ENCODE results near the gene LRRC36. TPM values are rescaled to one million over a fixed set of nuclear protein-coding genes. Genes with fewer than 3 reads are reported as not detected.
A peak's percentile ranks its signal among the peaks of the same experiment; 100 is the strongest.

Gene LRRC36
- total and polyA plus RNA-seq, 9 of the 15 experiments (the other 6 are each of a cell fraction or from before 2014, with no cell fraction given), result 0.09 to 0.40 (median 0.17) TPM; not detected in 1

DNA sequence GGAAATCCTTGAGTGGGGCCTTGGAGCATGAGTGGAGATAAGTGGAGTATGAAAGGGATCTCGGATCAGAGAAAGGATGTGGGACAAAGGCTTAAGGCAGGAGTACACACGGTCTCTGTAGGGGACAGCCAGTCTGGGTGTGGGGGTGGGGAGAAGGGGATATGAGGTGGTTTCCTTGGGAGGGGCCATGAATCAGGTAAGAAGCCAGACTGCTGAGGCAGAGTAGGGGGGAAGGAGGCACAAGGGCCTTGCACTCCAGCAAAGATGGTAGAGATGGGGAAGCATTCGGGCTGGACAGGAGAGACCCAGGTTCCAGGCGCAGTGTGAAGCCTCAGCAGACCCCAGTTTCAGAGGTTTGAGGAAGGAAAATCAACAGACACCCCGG, 105.9 kb downstream of the LRRC36 start:
- Histone ChIP-seq H3K9me3 (replicated peaks; ENCODE audit: control insufficient read depth, insufficient read depth, low read depth, low read length) (no peaks in the 10 kb centered on the region), H4K20me1 (replicated peaks; ENCODE audit: control insufficient read depth, insufficient read depth, low read length) (peaks cover 13% of the 10 kb centered on the region; the same call in 1 of the 2 replicates), H3K9ac (ENCODE audit: insufficient read depth in 1 of 2, low read depth in 2 of 2, low read length in 2 of 2) (0 out of 4 replicates have a peak overlapping the region, but pooled peaks of 1 of the 2 experiments have one; percentile 68), H3K4me3 (no peak overlapping the region), H3K4me1 (replicated peaks in 1 of 2; ENCODE audit: control insufficient read depth in 2 of 2, insufficient read depth in 2 of 2, low read length in 2 of 2) (peaks cover 6 to 39% of the 10 kb centered on the region in 2 experiments; a peak in 3 of 5 replicates), H3K27ac (ENCODE audit: extremely low read depth, low read depth, low read length) (no peak overlapping the region), H2AFZ (ENCODE audit: low read depth, low read length) (no peak overlapping the region), H3K36me3 (ENCODE audit: control insufficient read depth, insufficient read depth, low read length) (peaks cover 6% of the 10 kb centered on the region; the same call in 1 of the 3 replicates), H3K27me3 (ENCODE audit: control insufficient read depth in 2 of 2, insufficient read depth in 2 of 2, low read length in 2 of 2) (no peaks in the 10 kb centered on the region), H3K4me2 (ENCODE audit: insufficient read depth, low read length) (no peak overlapping the region), H3K9me1 (ENCODE audit: control insufficient read depth, insufficient read depth, low read length) (peaks cover 3% of the 10 kb centered on the region), H3K79me2 (ENCODE audit: control insufficient read depth, insufficient read depth, low read length) (no peaks in the 10 kb centered on the region)
- DNase-seq (ENCODE audit: extremely low read depth in 1 of 4, low spot score in 3 of 4) (no peak), ATAC-seq (no peak), FAIRE-seq (peak; percentile 15)
- 62% methylated on average over 5 of the region's 5 CpGs for WGBS (ENCODE audit: insufficient coverage, low coverage, missing lambda C conversion rate)
- intact Hi-C loops (cut with micrococcal nuclease), result no loop called here
- CTCF ChIA-PET (ENCODE audit: low intra/inter-chr PET ratio), result no interaction called here
- POLR2A ChIA-PET, result no interaction called here
- TF ChIP-seq, protein P1, sequence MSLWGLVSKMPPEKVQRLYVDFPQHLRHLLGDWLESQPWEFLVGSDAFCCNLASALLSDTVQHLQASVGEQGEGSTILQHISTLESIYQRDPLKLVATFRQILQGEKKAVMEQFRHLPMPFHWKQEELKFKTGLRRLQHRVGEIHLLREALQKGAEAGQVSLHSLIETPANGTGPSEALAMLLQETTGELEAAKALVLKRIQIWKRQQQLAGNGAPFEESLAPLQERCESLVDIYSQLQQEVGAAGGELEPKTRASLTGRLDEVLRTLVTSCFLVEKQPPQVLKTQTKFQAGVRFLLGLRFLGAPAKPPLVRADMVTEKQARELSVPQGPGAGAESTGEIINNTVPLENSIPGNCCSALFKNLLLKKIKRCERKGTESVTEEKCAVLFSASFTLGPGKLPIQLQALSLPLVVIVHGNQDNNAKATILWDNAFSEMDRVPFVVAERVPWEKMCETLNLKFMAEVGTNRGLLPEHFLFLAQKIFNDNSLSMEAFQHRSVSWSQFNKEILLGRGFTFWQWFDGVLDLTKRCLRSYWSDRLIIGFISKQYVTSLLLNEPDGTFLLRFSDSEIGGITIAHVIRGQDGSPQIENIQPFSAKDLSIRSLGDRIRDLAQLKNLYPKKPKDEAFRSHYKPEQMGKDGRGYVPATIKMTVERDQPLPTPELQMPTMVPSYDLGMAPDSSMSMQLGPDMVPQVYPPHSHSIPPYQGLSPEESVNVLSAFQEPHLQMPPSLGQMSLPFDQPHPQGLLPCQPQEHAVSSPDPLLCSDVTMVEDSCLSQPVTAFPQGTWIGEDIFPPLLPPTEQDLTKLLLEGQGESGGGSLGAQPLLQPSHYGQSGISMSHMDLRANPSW (CRISPR knock-in tag; IDR thresholded peaks at IDR 0.05), result no peak
- no peak for TF ChIP-seq ZNF121 (CRISPR knock-in tag; conservative IDR thresholded peaks at IDR 0.05)
- TF ChIP-seq, protein P2, sequence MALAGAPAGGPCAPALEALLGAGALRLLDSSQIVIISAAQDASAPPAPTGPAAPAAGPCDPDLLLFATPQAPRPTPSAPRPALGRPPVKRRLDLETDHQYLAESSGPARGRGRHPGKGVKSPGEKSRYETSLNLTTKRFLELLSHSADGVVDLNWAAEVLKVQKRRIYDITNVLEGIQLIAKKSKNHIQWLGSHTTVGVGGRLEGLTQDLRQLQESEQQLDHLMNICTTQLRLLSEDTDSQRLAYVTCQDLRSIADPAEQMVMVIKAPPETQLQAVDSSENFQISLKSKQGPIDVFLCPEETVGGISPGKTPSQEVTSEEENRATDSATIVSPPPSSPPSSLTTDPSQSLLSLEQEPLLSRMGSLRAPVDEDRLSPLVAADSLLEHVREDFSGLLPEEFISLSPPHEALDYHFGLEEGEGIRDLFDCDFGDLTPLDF (CRISPR knock-in tag; IDR thresholded peaks at IDR 0.05), result no peak
- TF ChIP-seq, protein P3, sequence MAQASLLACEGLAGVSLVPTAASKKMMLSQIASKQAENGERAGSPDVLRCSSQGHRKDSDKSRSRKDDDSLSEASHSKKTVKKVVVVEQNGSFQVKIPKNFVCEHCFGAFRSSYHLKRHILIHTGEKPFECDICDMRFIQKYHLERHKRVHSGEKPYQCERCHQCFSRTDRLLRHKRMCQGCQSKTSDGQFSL (CRISPR knock-in tag; IDR thresholded peaks at IDR 0.05), result 0 out of 2 replicates have a peak, but pooled peaks have one; percentile 5
- TF ChIP-seq, protein P3 (tag; IDR thresholded peaks at IDR 0.05), result no peak
- no peak for TF ChIP-seq XRCC3 (IDR thresholded peaks at IDR 0.05)
- no peak for TF ChIP-seq ZNF431 (CRISPR knock-in tag; IDR thresholded peaks at IDR 0.05)
- in situ Hi-C loops (cut with MboI), result no loop called here
- no TSS peak for BruUV-seq (replicated peaks)

Data from K562 (cell line).